Liver (tissue), 9 donors: ENCODE results near the gene TOPBP1. TPM values are rescaled to one million over a fixed set of nuclear protein-coding genes. Genes with fewer than 3 reads are reported as not detected.

Experiments used
- DNase-seq: peaks from one replicate; pipeline ENCODE4 v3.0.0-alpha.2; 2017; ENCODE audit warnings: low spot score
- H3K27ac ChIP-seq, 2 donors: one replicate each; pipeline ENCODE4 v1.7.0; 2013; ENCODE audit warnings: inconsistent platforms in 2 of 2, low read length in 2 of 2, control low read depth in 1 of 2, low read depth in 1 of 2, mild to moderate bottlenecking in 1 of 2
- H3K27me3 ChIP-seq, 4 donors: one replicate each; pipeline versions ENCODE4 v1.6.1 to v1.7.0; 2013; ENCODE audit warnings: low read length in 3 of 4, inconsistent platforms in 1 of 4, mild to moderate bottlenecking in 1 of 4, moderate library complexity in 1 of 4; ENCODE audit not compliant: control insufficient read depth in 4 of 4, insufficient read depth in 4 of 4
- H3K36me3 ChIP-seq, 4 donors: one replicate each; pipeline versions ENCODE4 v1.6.1 to v1.7.0; 2013; ENCODE audit warnings: low read length in 3 of 4, mild to moderate bottlenecking in 3 of 4, low read depth in 1 of 4, moderate library complexity in 1 of 4; ENCODE audit not compliant: control insufficient read depth in 4 of 4, insufficient read depth in 3 of 4
- H3K4me1 ChIP-seq, 4 donors: one replicate each; pipeline versions ENCODE4 v1.6.1 to v1.7.0; 2013; ENCODE audit warnings: low read length in 3 of 4, mild to moderate bottlenecking in 3 of 4, moderate library complexity in 1 of 4; ENCODE audit not compliant: control insufficient read depth in 4 of 4, insufficient read depth in 4 of 4
- H3K4me3 ChIP-seq, 3 donors: one replicate each; pipeline versions ENCODE4 v1.6.1 to v1.7.0; 2013; ENCODE audit warnings: low read length in 3 of 3, control low read depth in 1 of 3, low read depth in 1 of 3, mild to moderate bottlenecking in 1 of 3
- H3K9ac ChIP-seq, 2 donors: one replicate each; pipeline ENCODE4 v1.7.0; 2013; ENCODE audit warnings: low read length in 2 of 2, mild to moderate bottlenecking in 2 of 2, moderate library complexity in 2 of 2, control low read depth in 1 of 2, low read depth in 1 of 2
- H3K9me3 ChIP-seq, 4 donors: one replicate each; pipeline versions ENCODE4 v1.6.1 to v1.7.0; 2013; ENCODE audit warnings: low read length in 3 of 4; ENCODE audit not compliant: control insufficient read depth in 4 of 4
- EGR1 ChIP-seq, 2 donors: IDR thresholded peaks; 2 replicates each; pipeline ENCODE4 v1.6.1; 2016 to 2018; ENCODE audit warnings: antibody characterized with exemption in 2 of 2, low read depth in 2 of 2
- FOXA1 ChIP-seq: IDR thresholded peaks from 2 replicates; pipeline ENCODE4 v1.6.1; 2016; ENCODE audit warnings: antibody characterized with exemption
- FOXA2 ChIP-seq: IDR thresholded peaks from 2 replicates; pipeline ENCODE4 v1.6.1; 2016; ENCODE audit warnings: antibody characterized with exemption
- GABPA ChIP-seq, 2 donors: IDR thresholded peaks in 1 of 2; conservative IDR thresholded peaks in 1 of 2; 2 replicates each; pipeline ENCODE4 v1.6.1; 2016; ENCODE audit warnings: antibody characterized with exemption in 2 of 2, mild to moderate bottlenecking in 1 of 2, moderate library complexity in 1 of 2
- HNF4A ChIP-seq, 2 donors: conservative IDR thresholded peaks; 2 replicates each; pipeline ENCODE4 v1.6.1; 2016; ENCODE audit warnings: antibody characterized with exemption in 2 of 2, mild to moderate bottlenecking in 2 of 2
- HNF4G ChIP-seq: IDR thresholded peaks from 2 replicates; pipeline ENCODE4 v1.6.1; 2016; ENCODE audit warnings: antibody characterized with exemption
- JUND ChIP-seq, 2 donors: IDR thresholded peaks; 2 replicates each; pipeline ENCODE4 v1.6.1; 2016; ENCODE audit warnings: antibody characterized with exemption in 2 of 2
- NR2F2 ChIP-seq: IDR thresholded peaks from 2 replicates; pipeline ENCODE4 v1.6.1; 2016; ENCODE audit warnings: antibody characterized with exemption
- RAD21 ChIP-seq, 2 donors: IDR thresholded peaks; 2 replicates each; pipeline ENCODE4 v1.6.1; 2016; ENCODE audit warnings: antibody characterized with exemption in 2 of 2, mild to moderate bottlenecking in 2 of 2
- RXRA ChIP-seq, 2 donors: IDR thresholded peaks; 2 replicates each; pipeline ENCODE4 v1.6.1; 2017 to 2018; ENCODE audit warnings: antibody characterized with exemption in 2 of 2, mild to moderate bottlenecking in 1 of 2
- SP1 ChIP-seq: IDR thresholded peaks from 2 replicates; pipeline ENCODE4 v1.6.1; 2018; ENCODE audit warnings: antibody characterized with exemption, mild to moderate bottlenecking
- TAF1 ChIP-seq: conservative IDR thresholded peaks from 2 replicates; pipeline ENCODE4 v1.6.1; 2016; ENCODE audit warnings: antibody characterized with exemption, mild to moderate bottlenecking
- YY1 ChIP-seq: IDR thresholded peaks from 2 replicates; pipeline ENCODE4 v1.6.1; 2016; ENCODE audit warnings: antibody characterized with exemption, mild to moderate bottlenecking
- WGBS: extraction: QIAGEN DNeasy Blood & Tissue Kit; methylation state at CpG from one replicate; pipeline ENCODE4 v1.1.7; 2013; 5-methylcytosine and 5-hydroxymethylcytosine counted together
- polyA plus RNA-seq, 2 donors: library from polyadenylated mRNA; stranded (reverse) in 1 of 2; unstranded in 1 of 2; fragments of 200-250 nt in 1 of 2; fragments of >200 nt in 1 of 2; fragmentation: Nextera tagmentation in 1 of 2; extraction: Ambion mirVana in 1 of 2; gene quantifications; one replicate each; pipeline versions ENCODE4 v1.2.1 to v1.2.3, GENCODE V29; 2013 to 2015
- total RNA-seq, 2 donors: library from RNA; depleted of rRNA; stranded (reverse); fragments of >200 nt; gene quantifications; one replicate each; pipeline ENCODE4 v1.2.3, GENCODE V29; 2014
- TF ChIP-seq, protein P1 (sequence below): IDR thresholded peaks from 2 replicates; pipeline ENCODE4 v1.6.1; 2016; ENCODE audit warnings: antibody characterized with exemption
- TF ChIP-seq, protein P2 (sequence below): IDR thresholded peaks from 2 replicates; pipeline ENCODE4 v1.6.1; 2016; ENCODE audit warnings: antibody characterized with exemption
- TF ChIP-seq, protein P3 (sequence below): fragments of 150-350 bp; IDR thresholded peaks from 2 replicates; pipeline ENCODE4 v1.5.1; 2017; ENCODE audit warnings: improper control_type of control experiment, low read depth, low read length; ENCODE audit not compliant: missing input control
- TF ChIP-seq, protein P4 (sequence below): IDR thresholded peaks from 2 replicates; pipeline ENCODE4 v1.6.1; 2016; ENCODE audit warnings: antibody characterized with exemption
- TF ChIP-seq, protein P5 (sequence below): IDR thresholded peaks from 2 replicates; pipeline ENCODE4 v1.6.1; 2016; ENCODE audit warnings: antibody characterized with exemption, mild to moderate bottlenecking
- donor health status: healthy.
- donor health status: healthy.
- donor health status: healthy.
- donor health status: healthy.
- donor health status: healthy.

TOPBP1 gene
- total and polyA plus RNA-seq, 4 donors, result 3.3 to 22.9 (median 8.7) TPM

DNA sequence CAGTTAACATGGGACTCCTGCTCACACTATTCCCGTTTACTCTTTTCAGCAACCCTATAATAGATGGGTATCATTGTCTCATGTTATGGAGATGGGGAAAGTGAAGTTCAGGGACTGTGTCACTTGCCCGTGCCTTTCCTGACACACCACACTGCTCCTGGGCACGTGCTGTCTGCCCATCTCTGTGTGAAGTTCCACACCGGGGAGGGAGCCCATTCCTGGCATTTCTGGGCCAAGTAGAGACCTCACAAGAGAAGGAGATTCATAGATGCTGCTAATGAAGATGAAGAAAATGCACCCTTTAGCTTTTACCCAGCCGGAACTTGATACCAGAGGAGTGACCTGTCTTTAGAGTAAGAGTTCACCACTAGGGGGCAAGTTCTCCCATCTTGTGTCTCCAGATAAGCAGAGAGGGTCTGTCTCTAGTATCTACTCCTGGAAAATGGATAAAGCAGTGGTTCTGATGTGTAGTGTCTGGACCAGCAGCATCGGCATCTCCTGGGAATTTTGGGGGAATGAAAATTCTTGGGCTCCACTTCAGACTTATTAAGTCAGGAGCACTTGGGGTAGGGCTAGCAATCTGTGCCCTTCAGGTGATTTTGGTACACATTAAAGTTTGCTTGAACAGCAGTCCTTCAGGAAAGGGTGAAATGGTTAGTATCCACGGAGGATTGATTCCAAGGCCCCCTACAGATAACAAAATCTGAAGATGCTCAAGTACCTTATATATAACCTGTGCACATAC is 2.0 kb upstream of the TOPBP1 start:
- no peak for TF ChIP-seq EGR1 (IDR thresholded peaks at IDR 0.05; ENCODE audit: low read depth in 2 of 2)
- TF ChIP-seq, protein P1, sequence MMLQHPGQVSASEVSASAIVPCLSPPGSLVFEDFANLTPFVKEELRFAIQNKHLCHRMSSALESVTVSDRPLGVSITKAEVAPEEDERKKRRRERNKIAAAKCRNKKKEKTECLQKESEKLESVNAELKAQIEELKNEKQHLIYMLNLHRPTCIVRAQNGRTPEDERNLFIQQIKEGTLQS, result no peak
- peak; percentile 14 for TF ChIP-seq NR2F2
- TF ChIP-seq, protein P2, sequence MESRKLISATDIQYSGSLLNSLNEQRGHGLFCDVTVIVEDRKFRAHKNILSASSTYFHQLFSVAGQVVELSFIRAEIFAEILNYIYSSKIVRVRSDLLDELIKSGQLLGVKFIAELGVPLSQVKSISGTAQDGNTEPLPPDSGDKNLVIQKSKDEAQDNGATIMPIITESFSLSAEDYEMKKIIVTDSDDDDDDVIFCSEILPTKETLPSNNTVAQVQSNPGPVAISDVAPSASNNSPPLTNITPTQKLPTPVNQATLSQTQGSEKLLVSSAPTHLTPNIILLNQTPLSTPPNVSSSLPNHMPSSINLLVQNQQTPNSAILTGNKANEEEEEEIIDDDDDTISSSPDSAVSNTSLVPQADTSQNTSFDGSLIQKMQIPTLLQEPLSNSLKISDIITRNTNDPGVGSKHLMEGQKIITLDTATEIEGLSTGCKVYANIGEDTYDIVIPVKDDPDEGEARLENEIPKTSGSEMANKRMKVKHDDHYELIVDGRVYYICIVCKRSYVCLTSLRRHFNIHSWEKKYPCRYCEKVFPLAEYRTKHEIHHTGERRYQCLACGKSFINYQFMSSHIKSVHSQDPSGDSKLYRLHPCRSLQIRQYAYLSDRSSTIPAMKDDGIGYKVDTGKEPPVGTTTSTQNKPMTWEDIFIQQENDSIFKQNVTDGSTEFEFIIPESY, result no peak
- TF ChIP-seq SP1, result no peak
- TF ChIP-seq HNF4A (conservative IDR thresholded peaks at IDR 0.05), result peak; percentile 24 to 59
- TF ChIP-seq TAF1, result no peak
- peak; percentile 21 for TF ChIP-seq HNF4G
- TF ChIP-seq GABPA (IDR thresholded peaks at IDR 0.05 in 1 of 2, conservative IDR thresholded peaks at IDR 0.05 in 1 of 2), result no peak
- TF ChIP-seq RAD21 (IDR thresholded peaks at IDR 0.05), result peak; percentile 90 to 92
- no peak for TF ChIP-seq JUND (IDR thresholded peaks at IDR 0.05)
- TF ChIP-seq RXRA (IDR thresholded peaks at IDR 0.05), result peak; percentile 68 to 81
- no peak for TF ChIP-seq FOXA2
- TF ChIP-seq, protein P3, sequence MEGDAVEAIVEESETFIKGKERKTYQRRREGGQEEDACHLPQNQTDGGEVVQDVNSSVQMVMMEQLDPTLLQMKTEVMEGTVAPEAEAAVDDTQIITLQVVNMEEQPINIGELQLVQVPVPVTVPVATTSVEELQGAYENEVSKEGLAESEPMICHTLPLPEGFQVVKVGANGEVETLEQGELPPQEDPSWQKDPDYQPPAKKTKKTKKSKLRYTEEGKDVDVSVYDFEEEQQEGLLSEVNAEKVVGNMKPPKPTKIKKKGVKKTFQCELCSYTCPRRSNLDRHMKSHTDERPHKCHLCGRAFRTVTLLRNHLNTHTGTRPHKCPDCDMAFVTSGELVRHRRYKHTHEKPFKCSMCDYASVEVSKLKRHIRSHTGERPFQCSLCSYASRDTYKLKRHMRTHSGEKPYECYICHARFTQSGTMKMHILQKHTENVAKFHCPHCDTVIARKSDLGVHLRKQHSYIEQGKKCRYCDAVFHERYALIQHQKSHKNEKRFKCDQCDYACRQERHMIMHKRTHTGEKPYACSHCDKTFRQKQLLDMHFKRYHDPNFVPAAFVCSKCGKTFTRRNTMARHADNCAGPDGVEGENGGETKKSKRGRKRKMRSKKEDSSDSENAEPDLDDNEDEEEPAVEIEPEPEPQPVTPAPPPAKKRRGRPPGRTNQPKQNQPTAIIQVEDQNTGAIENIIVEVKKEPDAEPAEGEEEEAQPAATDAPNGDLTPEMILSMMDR, result peak; percentile 59
- TF ChIP-seq YY1, result peak; percentile 30
- TF ChIP-seq, protein P4, sequence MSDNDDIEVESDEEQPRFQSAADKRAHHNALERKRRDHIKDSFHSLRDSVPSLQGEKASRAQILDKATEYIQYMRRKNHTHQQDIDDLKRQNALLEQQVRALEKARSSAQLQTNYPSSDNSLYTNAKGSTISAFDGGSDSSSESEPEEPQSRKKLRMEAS, result no peak
- no peak for TF ChIP-seq FOXA1
- TF ChIP-seq, protein P5, sequence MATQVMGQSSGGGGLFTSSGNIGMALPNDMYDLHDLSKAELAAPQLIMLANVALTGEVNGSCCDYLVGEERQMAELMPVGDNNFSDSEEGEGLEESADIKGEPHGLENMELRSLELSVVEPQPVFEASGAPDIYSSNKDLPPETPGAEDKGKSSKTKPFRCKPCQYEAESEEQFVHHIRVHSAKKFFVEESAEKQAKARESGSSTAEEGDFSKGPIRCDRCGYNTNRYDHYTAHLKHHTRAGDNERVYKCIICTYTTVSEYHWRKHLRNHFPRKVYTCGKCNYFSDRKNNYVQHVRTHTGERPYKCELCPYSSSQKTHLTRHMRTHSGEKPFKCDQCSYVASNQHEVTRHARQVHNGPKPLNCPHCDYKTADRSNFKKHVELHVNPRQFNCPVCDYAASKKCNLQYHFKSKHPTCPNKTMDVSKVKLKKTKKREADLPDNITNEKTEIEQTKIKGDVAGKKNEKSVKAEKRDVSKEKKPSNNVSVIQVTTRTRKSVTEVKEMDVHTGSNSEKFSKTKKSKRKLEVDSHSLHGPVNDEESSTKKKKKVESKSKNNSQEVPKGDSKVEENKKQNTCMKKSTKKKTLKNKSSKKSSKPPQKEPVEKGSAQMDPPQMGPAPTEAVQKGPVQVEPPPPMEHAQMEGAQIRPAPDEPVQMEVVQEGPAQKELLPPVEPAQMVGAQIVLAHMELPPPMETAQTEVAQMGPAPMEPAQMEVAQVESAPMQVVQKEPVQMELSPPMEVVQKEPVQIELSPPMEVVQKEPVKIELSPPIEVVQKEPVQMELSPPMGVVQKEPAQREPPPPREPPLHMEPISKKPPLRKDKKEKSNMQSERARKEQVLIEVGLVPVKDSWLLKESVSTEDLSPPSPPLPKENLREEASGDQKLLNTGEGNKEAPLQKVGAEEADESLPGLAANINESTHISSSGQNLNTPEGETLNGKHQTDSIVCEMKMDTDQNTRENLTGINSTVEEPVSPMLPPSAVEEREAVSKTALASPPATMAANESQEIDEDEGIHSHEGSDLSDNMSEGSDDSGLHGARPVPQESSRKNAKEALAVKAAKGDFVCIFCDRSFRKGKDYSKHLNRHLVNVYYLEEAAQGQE, result no peak
- H3K9ac ChIP-seq, result no peak overlapping the region
- H3K9me3 ChIP-seq, result no peaks in the 10 kb centered on the region
- 22% methylated on average over 7 of the region's 7 CpGs for WGBS
- peaks cover 5 to 46% (median 36%) of the 10 kb centered on the region in 4 donors for H3K4me1 ChIP-seq
- no peaks in the 10 kb centered on the region for H3K36me3 ChIP-seq
- no peak overlapping the region for H3K27ac ChIP-seq
- no peak overlapping the region for H3K4me3 ChIP-seq
- no peaks in the 10 kb centered on the region for H3K27me3 ChIP-seq
- peak; percentile 37 for DNase-seq
